GM12891 (cell line): ENCODE measurements around the gene CCL15.

Experiments used
- PAX5 ChIP-seq: IDR thresholded peaks from 2 replicates; pipeline ENCODE4 v1.6.1; 2011; ENCODE audit warnings: low read length, moderate library complexity, mild to moderate bottlenecking; ENCODE audit not compliant: insufficient read depth, severe bottlenecking
- POLR2A ChIP-seq: IDR thresholded peaks from 2 replicates; pipeline ENCODE4 v1.6.1; 2011; ENCODE audit warnings: low read depth, low read length, control low read depth
- POLR2AphosphoS5 ChIP-seq: IDR thresholded peaks from 2 replicates; pipeline ENCODE4 v1.6.1; 2011; ENCODE audit warnings: low read depth, low read length, control low read depth
- SPI1 ChIP-seq: IDR thresholded peaks from 2 replicates; pipeline ENCODE4 v1.6.1; 2011; ENCODE audit warnings: low read depth, low read length, control low read depth
- TAF1 ChIP-seq: IDR thresholded peaks from 2 replicates; pipeline ENCODE4 v1.6.1; 2011; ENCODE audit warnings: low read depth, low read length, control low read depth

DNA sequence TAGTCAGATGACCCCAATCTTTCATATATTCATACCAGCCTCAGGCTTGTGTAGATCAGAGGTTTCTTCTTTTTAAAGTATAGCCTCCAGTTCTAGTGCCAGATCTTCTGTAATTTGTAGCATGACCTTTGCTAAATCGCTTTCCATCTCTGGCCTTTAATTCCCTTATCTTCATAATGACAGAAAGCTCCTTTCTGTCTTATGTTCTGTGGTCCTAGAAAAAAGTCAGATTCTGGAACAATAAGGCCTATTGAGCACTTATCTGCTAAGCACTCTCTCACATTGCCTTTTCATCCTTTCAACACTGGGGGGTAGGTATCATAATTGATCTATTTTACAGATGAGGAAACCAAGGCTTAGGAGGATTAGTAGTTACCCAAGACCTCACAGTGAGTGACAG lies 29.3 kb downstream of the CCL15 start:
- TF ChIP-seq POLR2A (no peak), SPI1 (no peak), POLR2AphosphoS5 (no peak), TAF1 (no peak), PAX5 (no peak)
